ENCODE data around the gene TEKT4.

The TEKT4 gene

DNA sequence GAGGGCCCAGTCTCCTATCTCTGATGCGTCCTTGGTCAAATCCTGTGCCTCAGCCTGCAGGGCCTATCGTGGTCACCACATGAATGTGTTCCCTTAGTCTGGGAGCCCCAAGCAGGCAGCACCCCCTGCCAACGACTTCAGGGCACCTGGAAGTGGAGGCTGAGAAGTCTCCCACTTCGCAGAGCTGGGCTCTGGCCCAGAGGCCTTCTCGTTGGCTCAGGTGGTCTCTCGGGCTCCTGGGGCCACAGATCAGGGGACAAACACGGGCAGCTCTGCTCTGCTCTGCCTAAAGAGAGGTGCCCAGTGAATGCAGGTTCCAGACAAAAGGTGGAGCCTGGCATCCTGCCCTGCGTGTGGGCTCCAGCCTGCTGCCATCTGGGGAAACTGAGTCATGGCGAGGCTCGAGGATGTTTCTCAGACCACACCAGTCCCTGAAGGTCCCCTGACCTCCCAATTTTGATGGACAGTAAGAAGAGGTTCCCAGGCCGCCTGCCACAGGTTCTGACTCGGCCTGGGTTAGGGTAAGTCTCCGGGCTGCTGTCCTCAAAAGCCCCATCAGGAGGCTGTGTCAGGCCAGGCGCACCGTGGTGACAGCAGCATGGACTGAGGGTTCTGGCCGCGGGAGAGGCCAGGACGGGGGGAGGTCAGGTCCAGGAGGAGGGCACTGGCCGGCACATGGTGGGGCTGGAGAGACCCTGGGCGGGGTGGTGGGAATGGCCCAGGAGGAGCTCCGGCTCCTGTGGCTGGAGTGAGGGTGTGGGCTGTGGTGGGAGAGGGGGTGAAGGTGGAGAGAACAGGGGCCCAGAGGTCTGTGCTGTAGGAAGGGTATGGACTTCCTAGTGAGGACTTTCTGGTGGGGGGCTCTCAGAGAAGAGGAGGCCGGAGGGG lies 1.4 kb upstream of the TEKT4 start:
- TF ChIP-seq, protein P1, sequence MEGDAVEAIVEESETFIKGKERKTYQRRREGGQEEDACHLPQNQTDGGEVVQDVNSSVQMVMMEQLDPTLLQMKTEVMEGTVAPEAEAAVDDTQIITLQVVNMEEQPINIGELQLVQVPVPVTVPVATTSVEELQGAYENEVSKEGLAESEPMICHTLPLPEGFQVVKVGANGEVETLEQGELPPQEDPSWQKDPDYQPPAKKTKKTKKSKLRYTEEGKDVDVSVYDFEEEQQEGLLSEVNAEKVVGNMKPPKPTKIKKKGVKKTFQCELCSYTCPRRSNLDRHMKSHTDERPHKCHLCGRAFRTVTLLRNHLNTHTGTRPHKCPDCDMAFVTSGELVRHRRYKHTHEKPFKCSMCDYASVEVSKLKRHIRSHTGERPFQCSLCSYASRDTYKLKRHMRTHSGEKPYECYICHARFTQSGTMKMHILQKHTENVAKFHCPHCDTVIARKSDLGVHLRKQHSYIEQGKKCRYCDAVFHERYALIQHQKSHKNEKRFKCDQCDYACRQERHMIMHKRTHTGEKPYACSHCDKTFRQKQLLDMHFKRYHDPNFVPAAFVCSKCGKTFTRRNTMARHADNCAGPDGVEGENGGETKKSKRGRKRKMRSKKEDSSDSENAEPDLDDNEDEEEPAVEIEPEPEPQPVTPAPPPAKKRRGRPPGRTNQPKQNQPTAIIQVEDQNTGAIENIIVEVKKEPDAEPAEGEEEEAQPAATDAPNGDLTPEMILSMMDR (conservative IDR thresholded peaks at IDR 0.05; ENCODE audit: low read length) = no peak
- no peak overlapping the region for H3K4me3 ChIP-seq (ENCODE audit: low read length)
- no peak for DNase-seq (ENCODE audit: low read depth)

DNA sequence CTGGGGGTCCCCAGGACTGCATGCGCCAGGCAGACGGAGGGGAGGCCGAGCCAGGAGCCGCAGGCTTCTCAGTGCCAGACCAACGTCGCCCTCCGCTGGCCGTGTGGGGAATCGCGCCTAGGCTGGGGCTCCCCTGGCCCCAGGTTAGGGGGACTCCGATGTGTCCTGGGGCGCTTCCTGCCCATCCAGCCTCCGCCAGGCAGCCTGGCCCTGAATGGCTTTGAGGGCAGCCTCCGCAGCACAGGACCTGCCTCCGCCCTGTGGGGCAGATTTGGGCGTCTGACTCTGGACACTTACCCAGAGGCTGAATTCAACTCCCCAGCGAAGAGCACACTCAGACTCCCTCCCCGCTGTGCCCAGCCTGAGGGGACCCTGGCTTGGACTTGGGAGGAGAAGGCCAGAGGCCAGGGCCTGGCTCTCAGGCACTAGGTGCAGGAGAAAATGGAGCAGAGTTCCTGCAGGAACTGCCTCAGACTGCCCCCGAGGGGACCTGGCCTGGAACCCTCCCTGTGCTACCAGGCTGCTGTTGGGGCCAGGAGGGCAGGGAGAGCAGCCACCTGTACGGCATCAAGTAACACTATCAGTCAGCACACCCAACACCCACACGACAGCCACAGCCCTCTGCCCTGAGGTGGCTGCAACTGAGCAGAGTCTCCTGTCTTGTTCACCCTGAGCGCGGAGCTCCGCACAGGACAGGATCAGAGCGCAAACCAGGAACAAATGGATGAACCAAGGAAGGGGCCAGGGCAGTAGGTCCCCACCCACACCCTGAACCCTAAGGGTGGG lies 597 bp upstream of the TEKT4 start:
- H3K4me3 ChIP-seq (ENCODE audit: low read length) = no peak overlapping the region
- DNase-seq (ENCODE audit: low read depth) = no peak

DNA sequence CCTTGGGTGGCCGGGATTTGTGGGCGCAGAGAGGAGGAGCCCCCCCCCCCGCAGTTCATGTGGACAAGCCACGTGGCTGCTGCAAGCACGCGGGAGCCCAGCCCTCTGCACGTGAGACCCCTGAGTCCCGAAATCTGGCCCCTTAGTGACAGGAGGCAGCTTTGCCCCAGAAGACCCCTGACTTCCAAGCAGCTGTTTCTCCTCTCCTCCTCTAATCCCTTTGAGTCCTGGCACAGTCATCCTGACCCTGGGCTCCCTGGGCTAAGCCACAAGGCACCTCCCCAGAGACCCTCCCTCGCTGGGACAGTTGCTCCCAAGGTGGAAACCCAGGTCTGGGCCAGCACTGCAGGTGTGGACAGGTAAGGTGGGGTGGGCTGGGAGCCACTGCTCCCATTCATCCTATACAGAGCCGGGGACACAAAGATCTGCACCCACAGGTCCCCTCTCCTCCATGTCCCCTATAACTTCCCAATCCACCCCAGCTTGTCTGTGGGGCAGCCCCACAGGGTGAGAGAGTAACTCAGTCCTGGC lies 923 bp downstream of the TEKT4 start:
- TF ChIP-seq, protein P1 (conservative IDR thresholded peaks at IDR 0.05; ENCODE audit: low read length) = no peak
- H3K4me3 ChIP-seq (ENCODE audit: low read length) = no peak overlapping the region
- no peak for DNase-seq (ENCODE audit: low read depth)

More for the DNA sequence above, 597 bp upstream of the TEKT4 start:
- TF ChIP-seq, protein P1 (conservative IDR thresholded peaks at IDR 0.05; ENCODE audit: low read length) = peak; percentile 37

DNA sequence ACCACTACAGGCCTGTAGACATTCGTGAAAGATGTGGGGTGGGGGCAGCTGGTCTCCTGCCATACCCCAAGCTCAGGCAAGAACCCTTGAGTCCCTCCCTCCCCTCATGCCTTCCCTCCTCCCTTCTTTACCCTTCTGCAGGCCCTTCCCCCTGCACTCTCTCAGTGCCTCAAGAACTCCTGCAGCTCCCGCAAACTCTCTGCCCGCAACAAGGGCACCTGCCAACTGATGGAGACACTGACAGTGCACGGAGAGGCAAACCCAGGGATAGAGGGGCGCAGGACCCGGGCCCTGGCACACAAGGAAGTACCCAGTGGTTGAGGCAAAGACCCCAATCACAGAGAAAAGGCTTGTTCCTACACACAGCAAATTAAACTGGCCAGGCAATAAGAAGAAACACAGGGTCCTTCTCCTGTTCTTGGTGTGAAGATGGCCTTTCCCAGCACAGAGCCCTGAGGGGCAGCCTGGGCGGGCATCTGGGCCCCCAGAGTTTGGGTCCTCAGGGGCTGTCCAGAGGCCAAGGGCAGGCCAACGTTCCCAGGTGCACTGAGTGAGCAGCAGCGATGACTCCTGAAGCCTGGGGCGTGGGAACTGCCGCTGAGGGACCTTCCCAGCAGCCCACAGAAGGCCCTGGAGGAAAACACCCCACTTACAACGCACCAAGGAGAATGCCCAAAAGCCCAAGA lies 1.6 kb downstream of the TEKT4 start:
- no peak for DNase-seq (ENCODE audit: low read depth)
- TF ChIP-seq, protein P1 (conservative IDR thresholded peaks at IDR 0.05; ENCODE audit: low read length) = no peak
- no peak overlapping the region for H3K4me3 ChIP-seq (ENCODE audit: low read length)

DNA sequence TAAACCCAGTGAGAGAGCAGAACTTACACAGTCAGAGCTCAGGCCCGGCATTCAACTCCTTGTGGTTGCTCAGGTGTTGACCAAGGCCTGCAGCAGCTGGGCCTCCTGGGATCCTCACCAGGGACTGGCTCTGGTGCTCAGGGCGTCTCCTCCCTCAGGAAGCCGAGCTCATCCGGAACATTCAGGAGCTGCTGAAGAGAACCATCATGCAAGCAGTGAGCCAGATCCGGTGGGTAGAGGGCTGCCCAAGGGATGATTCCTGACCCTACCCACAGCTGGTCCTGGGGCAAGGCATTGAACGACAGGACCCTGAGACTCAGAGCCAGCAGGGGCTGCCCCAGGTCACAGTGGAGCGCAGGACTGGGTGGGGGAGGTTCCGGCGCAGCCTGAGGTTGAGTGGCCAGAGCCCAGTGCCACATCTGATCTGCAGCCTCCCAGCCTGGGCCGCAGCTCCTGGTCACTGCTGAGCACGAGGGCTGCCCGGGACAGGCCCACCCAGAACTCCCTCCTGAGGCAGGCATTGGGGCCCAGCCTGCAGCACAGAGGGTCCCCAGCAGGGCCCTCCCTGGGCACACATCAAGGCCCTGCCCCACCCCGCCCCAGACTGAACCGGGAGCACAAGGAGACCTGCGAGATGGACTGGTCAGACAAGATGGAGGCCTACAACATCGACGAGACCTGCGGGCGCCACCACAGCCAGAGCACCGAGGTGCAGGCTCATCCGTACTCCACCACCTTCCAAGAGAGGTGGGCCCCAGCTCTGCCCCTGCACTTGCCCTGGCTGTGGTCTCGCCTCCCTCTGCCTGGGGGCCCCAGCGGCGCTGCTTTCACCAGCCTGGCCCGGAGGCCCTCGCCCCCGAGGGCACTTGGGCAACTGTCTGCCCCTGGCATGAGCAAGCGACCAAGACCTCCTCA lies 2.4 kb downstream of the TEKT4 start:
- TF ChIP-seq, protein P1 (conservative IDR thresholded peaks at IDR 0.05; ENCODE audit: low read length) = no peak
- DNase-seq (ENCODE audit: low read depth) = no peak
- H3K4me3 ChIP-seq (ENCODE audit: low read length) = no peak overlapping the region
